Activated effector memory CD4-positive, alpha-beta T cell treated with Interleukin-2 at 50 U/mL for 16 hours (primary cell): ENCODE data around the gene MAG.

ENCODE experiments used
- DNase-seq: peaks from one replicate; pipeline ENCODE4 v3.0.0-alpha.2; 2020

MAG gene

GRCh38 chr19:35300339-35300649, 8.3 kb downstream of the MAG start:
- DNase-seq: no peak

- DNase-seq: no peak
Observed at GRCh38 chr19:35301961-35302360, 10.0 kb downstream of the MAG start.

- DNase-seq: no peak
Observed at GRCh38 chr19:35302446-35302845, 10.5 kb downstream of the MAG start.

GRCh38 chr19:35303357-35303915, 11.5 kb downstream of the MAG start:
- no peak for DNase-seq

DNA sequence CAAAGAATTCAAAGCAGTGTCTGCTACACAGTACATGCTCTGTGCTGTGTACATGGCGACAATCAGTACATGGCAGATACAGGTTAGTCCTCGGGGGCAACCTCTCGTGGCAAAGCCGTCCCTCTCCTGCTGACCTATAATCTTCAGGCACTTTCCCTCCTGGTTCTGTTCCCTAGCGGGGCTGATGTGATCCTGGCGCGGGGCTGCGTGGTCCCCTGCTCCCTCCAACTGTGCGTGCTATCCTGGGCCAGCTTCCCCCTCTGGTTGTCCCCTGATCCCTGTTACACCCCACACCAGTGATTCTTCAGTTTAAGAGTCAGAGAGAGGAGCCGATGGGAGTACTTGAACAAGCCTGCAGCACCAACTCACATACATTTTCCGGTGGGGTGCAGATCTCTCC, 12.1 kb downstream of the MAG start:
- no peak for DNase-seq

DNA sequence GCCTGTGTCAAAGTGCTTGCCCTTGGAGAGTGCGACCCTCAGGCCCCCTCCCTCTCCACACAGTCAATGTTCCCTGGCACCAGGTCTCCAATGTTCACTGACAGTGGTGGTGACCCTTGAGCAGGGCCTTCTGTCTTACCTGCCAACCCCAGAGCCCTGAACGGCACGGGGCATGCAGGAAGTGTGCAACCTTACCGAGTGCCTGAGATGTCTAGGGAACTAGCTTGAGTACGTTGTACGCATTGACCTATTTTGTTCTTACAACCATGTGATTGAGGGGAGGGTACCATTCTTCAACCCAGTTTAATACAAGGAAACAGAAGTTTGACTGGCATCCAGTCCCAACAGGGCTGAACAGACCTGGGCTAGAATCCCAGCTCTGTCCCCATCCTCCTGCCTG, 13.2 kb downstream of the MAG start:
- DNase-seq: no peak

DNA sequence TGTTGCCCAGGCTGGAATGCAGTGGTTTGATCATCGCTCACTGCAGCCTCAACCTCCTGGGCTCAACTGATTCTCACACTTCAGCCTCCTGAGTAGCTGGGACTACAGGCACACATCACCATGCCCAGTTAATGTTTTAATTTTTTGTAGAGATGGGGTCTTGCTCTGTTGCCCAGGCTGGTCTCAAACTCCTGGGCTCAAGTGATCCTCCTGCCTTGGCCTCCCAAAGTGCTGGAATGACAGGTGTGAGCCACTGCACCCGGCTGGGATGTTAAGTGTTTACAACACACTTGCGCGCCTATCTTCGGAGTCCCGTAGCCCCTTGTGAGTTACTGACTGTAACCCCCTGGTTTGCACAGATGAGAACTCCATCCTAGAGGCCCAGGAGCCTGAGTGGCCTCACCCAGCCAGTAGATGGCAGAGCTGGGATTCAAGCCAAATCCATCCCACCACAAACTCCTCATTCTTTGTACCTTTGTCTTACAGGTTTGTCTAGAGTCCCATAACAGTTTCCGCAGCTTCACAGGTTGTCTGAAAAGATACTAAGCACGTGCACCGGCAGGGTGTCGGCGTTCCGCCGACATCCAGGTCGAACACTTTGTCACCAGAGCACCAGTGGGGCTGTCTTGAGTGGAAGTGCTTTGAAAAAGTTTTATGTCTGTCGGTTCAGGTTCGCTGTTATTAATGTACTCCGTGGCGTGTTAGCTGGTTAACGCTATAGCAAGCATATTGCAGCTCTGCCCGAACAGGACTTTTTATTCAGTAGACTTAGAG, 14.7 kb downstream of the MAG start:
- DNase-seq: no peak

- DNase-seq: no peak
Observed at GRCh38 chr19:35307931-35308330, 16.0 kb downstream of the MAG start.

- DNase-seq: no peak
Observed at GRCh38 chr19:35308910-35309309, 16.9 kb downstream of the MAG start.

GRCh38 chr19:35309481-35310279, 17.7 kb downstream of the MAG start:
- DNase-seq: no peak

GRCh38 chr19:35310331-35310730, 18.4 kb downstream of the MAG start:
- DNase-seq: no peak

- no peak for DNase-seq
Observed at GRCh38 chr19:35310811-35311465, 19.0 kb downstream of the MAG start.

GRCh38 chr19:35311901-35312665, 20.1 kb downstream of the MAG start:
- no peak for DNase-seq

DNA sequence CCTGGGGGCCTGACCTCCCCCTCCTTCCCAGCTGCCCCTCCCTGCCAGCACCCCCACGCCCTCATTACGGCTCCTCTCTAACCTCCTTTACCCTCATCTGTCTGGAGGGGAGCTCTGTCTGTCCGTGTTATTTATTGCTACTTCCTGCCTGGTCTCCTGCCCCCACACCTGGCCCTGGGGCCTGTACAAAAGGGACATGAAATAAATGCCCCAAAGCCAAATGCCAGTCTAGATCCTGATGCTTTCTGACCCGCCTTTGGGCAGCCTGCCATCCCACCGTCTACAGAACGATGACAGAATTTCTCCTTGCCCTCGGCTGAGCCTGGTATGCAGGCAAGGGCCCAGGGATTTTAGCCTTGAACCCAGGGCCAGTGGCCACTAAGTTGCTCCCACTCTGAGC, 21.6 kb downstream of the MAG start:
- no peak for DNase-seq

DNA sequence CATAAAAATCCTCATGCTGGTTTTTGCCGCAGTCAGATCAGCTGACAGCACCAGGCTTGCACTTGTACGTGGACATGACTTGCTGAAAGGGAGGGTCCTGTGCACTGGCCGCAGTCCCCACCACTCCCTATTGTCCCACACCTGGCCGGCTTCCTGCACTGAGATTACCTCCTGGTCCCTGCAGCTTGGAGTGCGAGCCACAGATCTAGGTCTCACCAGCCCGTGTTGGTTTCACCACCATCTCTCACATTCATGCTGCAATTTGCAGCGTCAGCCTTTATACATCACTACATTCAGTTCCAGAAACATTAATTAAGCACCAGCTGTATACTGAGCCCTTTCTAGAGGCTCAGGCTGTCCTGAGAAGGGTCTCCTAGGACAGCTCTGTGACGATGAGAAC, 22.1 kb downstream of the MAG start:
- no peak for DNase-seq

DNA sequence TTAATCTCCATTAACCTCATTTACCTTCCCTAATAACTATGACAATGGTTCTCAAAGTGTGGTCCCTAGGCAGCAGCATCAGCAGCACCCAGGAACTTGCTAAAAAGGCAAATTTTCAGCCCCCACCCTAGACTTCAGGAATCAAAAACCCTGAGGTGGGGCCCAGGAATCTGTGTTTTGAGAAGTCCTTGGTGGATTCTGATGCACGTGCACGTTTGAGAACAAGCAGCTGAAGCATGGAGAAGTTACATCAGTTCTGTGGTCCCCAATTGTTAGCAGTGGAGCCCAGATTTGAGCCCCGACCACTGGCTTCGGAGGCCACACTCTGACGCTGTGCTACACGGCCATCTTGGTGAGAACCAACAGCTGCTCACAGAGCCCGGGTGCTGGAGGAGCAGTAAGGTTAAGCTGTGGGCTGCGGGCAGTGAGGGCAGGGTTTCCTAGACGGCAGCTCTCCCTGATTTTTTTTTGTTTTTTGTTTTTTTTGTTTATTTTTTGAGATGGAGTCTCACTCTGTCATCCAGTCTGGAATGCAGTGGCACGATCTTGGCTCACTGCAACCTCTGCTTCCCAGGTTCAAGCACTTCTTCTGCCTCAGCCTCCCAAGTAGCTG, 23.0 kb downstream of the MAG start:
- DNase-seq: no peak

DNA sequence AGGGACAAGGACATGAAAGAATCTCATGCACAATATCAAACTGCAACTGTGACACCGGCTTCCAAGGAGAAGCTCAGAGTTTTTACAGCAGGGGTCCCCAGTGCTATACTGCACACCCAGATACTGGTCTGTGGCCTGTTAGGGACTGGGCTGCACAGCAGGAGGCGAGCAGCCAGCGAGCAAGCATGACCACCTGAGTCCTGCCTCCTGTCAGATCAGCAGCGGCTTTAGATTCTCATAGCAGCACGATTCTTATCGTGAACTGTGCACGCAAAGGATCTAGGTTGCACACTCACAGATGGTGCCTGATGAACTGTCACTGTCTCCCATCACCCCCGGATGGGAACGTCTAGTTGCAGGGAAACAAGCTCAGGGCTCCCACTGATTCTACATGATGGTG, 23.9 kb downstream of the MAG start:
- no peak for DNase-seq

DNA sequence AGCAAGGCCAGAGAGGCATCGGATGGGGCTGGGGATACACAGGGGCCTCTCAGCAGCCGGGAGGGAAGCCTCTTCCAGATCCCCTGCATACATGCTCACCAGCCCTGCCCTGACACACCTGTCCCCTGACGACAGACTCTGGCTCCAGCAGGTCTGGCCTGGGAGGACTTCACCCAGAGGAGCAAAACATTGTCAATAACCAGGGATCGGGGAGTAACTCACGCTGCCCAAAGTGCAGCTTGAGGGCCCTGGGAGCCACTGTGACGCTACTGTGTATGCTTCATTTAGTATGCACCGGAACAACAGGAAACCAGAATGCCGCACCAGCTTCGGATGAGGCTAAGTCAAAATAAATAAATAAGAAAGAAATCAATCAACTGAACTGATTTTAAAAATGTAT, 24.6 kb downstream of the MAG start:
- DNase-seq: no peak

DNA sequence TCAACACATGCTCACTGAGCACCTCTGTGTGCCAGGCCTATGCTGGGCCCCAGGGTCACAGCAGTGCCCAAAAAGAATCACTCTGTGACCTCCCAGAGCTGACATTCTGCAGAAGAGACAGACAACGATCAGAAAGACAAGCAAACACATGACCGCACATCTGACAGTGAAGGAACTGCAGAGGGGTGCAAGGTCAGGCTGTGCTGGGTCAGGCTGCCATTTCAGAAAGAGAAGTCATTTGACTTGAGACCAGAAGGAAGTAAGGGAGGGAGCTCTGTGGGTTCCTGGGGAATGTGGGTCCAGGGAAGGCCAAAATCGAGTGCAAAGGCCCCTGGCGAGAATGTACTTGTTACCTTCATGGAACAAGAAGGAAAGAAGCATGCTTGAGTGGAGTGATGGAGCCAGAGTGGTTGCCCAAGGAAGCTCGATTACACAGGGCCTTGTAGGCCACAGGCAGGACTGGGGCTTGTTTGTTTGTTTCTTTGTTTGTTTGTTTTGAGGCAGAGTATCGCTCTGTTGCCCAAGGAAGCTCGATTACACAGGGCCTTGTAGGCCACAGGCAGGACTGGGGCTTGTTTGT, 25.6 kb downstream of the MAG start:
- DNase-seq: no peak

GRCh38 chr19:35318679-35319448, 26.9 kb downstream of the MAG start:
- DNase-seq: no peak

- no peak for DNase-seq
Observed at GRCh38 chr19:35320065-35320713, 28.2 kb downstream of the MAG start.
